Stomach (tissue), 4 donors: ENCODE results near the gene CATSPER3.

Experiments
- EP300 ChIP-seq: sonication (generic); formaldehyde crosslinking; IDR thresholded peaks from one replicate; pipeline ENCODE4 v1.6.1; 2017; ENCODE audit warnings: antibody characterized with exemption
- POLR2A ChIP-seq, 4 donors: fragments of 450-650 bp; IDR thresholded peaks; one replicate each; pipeline ENCODE4 v1.6.1; 2016; ENCODE audit warnings: antibody characterized with exemption in 4 of 4, control low read depth in 2 of 4, mild to moderate bottlenecking in 1 of 4, moderate library complexity in 1 of 4
- POLR2AphosphoS5 ChIP-seq, 3 donors: sonication (generic); formaldehyde crosslinking; IDR thresholded peaks; one replicate each; pipeline ENCODE4 v1.6.1; 2016; ENCODE audit warnings: antibody characterized with exemption in 3 of 3
- TF ChIP-seq, protein P1 (sequence below), 7 experiments: fragments of 450-650 bp in 4 of 7; fragments of 200-600 bp in 3 of 7; sonication (generic) in 3 of 7; IDR thresholded peaks; one replicate each; pipeline ENCODE4 v1.5.1; 2016 to 2019; ENCODE audit warnings: antibody characterized with exemption in 7 of 7, control low read depth in 2 of 7, mild to moderate bottlenecking in 1 of 7

DNA sequence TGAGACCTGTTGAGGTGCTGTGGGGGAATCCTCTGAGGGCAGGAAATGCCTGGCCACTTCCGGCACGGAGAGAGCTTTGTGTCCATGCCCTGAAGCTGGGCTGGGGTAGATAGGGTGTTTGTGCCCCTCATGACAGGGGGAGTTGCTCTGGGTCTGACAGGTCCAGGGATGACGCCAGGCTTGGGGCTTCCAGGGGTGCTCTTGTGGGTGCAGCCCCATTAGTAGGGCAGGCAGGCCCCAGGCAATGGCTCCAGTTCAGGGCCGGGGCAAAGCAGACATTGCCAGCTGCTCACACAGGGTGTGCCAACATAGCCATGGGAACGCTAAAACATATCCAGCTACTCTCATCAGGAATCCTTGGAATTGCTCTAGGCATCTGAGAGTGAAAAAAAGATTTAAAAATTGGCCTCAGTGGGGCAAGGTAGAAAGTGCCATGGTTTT, 45.3 kb downstream of the CATSPER3 start:
- TF ChIP-seq, protein P1, sequence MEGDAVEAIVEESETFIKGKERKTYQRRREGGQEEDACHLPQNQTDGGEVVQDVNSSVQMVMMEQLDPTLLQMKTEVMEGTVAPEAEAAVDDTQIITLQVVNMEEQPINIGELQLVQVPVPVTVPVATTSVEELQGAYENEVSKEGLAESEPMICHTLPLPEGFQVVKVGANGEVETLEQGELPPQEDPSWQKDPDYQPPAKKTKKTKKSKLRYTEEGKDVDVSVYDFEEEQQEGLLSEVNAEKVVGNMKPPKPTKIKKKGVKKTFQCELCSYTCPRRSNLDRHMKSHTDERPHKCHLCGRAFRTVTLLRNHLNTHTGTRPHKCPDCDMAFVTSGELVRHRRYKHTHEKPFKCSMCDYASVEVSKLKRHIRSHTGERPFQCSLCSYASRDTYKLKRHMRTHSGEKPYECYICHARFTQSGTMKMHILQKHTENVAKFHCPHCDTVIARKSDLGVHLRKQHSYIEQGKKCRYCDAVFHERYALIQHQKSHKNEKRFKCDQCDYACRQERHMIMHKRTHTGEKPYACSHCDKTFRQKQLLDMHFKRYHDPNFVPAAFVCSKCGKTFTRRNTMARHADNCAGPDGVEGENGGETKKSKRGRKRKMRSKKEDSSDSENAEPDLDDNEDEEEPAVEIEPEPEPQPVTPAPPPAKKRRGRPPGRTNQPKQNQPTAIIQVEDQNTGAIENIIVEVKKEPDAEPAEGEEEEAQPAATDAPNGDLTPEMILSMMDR (IDR thresholded peaks at IDR 0.05): no peak
- TF ChIP-seq POLR2A (IDR thresholded peaks at IDR 0.05): no peak
- no peak for TF ChIP-seq EP300
- no peak for TF ChIP-seq POLR2AphosphoS5 (IDR thresholded peaks at IDR 0.05)
